Breast epithelium (tissue), 3 donors: Measurements from ENCODE around the gene RIPPLY3.

Source experiments
- CTCF ChIP-seq, 3 donors: fragments of 450-650 bp; IDR thresholded peaks; one replicate each; pipeline ENCODE4 v1.5.1; 2016 to 2017; ENCODE audit warnings: antibody characterized with exemption in 3 of 3, mild to moderate bottlenecking in 3 of 3, moderate library complexity in 3 of 3
- POLR2A ChIP-seq: fragments of 450-650 bp; IDR thresholded peaks from one replicate; pipeline ENCODE4 v1.6.1; 2016; ENCODE audit warnings: antibody characterized with exemption, mild to moderate bottlenecking, moderate library complexity
- POLR2AphosphoS5 ChIP-seq, 3 donors: sonication (generic); formaldehyde crosslinking; IDR thresholded peaks; one replicate each; pipeline ENCODE4 v1.6.1; 2017; ENCODE audit warnings: antibody characterized with exemption in 3 of 3

GRCh38 chr21:37044643-37045042 lies 38.1 kb downstream of the RIPPLY3 start:
- TF ChIP-seq CTCF (IDR thresholded peaks at IDR 0.05) (no peak), POLR2AphosphoS5 (IDR thresholded peaks at IDR 0.05) (no peak), POLR2A (no peak)
